HL-60/S4 (cell line): ENCODE measurements around the gene PNMA6F.
"Not testable (repeated sequence)": the region's sequence is repeated elsewhere in the genome, so short reads cannot be mapped to it uniquely, and the experiment has no call there.

ENCODE experiments used
- in situ Hi-C: fragments of 300-500 bp; cut with MboI; formaldehyde crosslinking; loops from 2 replicates; pipeline ENCODE4 v1.14.3; 2022; ENCODE audit warnings: low sequenced_read_pairs

Gene PNMA6F

DNA sequence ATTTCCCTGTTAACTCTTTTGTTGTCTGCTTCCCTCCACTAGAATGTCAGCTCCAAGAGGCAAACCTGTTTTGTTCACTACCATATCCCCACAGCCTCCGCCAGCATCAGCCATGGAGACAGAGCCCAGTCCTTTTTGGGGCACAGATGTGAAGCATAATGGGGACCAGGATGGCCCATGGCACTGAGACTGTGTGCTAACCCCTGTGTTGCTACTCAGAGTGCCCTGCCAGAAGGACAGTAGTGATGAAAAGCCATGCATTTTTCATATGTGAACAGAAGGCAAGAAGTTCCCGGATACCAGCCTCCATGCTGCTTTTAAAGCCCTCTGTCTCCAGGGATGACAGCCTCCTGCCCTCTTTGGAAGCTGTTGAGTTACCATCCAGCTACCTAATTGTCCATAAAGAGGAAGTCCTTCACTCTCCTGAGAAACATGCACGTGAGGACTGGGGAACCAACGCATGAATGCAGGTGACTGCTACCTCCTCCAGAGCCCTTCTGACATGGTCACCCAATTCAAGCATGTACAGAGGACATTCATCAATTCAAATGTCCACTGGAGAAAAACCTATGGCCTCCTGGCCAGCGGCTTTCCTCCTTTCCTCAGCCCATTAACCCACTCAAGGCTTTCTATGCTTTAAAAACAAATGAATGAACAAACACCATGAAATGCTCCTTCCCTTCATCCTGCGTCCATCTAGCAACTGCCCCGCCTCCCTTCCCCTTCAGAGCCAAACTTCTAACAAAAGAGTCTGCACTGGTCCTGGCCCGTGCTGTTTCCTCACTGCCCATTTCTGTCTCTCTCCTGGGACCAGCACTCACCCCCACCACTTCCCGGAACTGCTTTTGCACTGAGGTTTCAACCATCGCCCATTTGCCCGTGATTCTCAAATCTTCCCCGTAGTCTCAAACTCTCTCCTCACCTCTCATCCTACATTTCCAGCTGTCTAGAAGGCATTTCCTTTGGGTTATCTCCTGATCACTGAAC, 18.0 kb downstream of the PNMA6F start:
- in situ Hi-C loops: no loop called here

GRCh38 chrX:153302796-153303195, 18.8 kb downstream of the PNMA6F start:
- in situ Hi-C loops: no loop called here

DNA sequence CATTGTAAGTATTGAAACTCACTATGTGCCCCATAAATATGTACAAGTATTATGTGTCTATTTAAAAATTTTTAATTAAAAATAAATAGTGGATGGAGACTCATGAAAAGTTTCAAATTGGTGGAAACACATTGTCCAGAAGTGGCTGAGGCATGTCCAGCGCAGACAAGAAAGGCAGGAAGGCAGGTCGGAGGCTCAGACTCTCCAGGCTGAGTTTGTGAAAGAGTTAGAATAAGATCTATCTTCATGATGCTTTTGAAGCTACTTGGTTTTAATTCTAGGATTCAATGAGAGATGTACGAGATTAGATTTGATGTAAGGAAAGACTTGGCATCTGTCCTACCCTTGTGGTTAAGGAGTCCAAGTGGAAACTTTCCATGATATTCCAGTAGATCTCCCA, 19.8 kb downstream of the PNMA6F start:
- in situ Hi-C loops: no loop called here

GRCh38 chrX:153299855-153300254, 21.7 kb downstream of the PNMA6F start:
- in situ Hi-C loops: no loop called here

DNA sequence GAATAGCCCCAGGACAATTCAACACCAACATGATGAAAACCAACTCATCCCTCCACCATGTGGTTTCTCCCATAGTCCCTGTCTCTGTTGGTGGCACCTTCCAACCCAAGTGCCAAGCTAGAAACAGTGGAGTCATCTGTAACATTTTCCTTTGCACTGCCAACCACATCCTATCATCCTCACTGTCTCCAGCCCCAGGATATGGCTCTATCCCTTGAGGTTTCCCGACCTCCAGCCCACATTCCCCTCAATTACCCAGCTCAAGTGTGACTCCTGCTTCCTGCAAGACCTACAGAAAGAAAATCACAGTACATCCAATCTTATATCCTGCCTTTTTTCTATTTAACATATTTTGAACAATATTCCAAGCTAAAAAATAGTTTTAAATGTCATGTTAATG, 24.2 kb downstream of the PNMA6F start:
- in situ Hi-C loops: no loop called here

- in situ Hi-C loops: not testable (repeated sequence)
Observed at GRCh38 chrX:153293485-153294071, 28.0 kb downstream of the PNMA6F start.

- in situ Hi-C loops: not testable (repeated sequence)
Observed at GRCh38 chrX:153288807-153289206, 32.8 kb downstream of the PNMA6F start.

DNA sequence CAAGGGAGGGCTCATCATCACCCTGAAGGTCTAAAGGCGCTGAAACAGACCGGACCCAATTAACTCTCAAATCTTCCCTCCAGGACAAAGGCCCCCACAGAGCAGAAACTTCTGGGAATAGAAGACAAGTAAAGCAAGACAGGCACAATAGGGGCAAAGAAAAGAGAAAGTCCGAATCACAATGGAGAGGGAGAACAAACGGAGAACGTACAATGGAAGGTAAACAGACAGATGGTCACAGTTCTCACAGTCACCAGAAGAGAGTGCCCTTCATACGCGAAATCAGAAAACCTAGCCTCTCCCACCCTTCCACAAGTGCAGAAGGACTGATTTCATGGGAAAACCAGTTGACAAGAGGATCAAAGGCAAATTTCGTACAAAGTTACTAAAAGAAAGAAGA, 35.9 kb downstream of the PNMA6F start:
- in situ Hi-C loops: not testable (repeated sequence)

DNA sequence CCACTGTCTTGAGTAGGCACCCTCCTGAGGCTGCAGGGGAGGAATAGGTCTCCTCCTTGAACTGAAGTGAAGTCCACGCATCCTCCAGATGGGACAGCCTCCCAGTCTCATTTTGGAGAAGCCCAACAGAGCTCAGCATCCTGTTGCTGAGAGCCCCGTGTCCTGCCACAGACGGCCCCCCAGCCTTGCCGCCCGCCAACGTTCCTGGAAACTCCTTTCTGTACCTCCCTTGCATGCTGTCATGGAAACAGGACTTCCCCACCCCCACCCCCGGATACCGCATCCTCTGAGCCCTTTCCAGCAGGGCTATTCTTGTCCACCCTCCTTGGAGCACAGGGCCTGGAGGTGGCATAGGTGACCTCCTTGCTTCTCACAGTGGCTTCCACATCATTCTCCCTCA, 37.6 kb downstream of the PNMA6F start:
- in situ Hi-C loops: not testable (repeated sequence)

DNA sequence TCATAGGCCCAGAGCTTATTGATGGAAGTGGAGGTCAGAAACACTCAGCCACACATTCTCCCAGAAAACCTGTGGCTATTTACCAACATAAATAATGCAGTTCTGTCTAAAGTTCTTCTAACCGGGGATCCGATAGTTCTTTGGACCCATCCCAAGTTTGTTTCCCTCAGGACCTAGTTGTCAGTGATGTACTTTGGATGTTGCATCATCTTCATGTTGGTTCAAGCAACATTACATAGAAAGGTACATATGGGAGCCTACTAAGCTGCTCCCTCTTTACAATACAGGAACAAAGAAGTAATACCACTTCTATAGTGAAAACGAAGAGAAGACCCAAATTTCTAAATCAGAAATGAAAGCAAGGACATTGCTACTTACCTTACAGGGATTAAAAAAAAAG, 39.8 kb downstream of the PNMA6F start:
- in situ Hi-C loops: not testable (repeated sequence)

- in situ Hi-C loops: not testable (repeated sequence)
Observed at GRCh38 chrX:153279304-153279703, 42.3 kb downstream of the PNMA6F start.

- in situ Hi-C loops: not testable (repeated sequence)
Observed at GRCh38 chrX:153276049-153276448, 45.5 kb downstream of the PNMA6F start.

DNA sequence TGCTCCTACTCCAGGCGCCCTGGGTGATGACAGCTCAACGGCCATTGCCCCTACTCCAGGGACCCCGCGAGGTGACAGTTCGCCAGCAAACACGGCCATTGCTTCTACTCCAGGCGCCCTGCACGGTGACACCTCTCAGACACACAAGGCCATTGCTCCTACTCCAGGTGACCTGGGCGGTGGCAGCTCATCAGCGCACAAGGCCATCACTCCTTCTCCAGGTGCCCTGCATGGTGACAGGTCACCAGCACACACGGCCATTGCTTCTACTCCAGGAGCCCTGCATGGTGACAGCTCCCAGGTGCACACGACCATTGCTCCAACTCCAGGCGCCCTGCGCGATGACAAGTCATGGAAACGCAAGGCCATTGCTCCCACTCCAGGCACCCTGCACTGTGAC, 46.1 kb downstream of the PNMA6F start:
- in situ Hi-C loops: not testable (repeated sequence)

GRCh38 chrX:153272584-153272983, 49.0 kb downstream of the PNMA6F start:
- in situ Hi-C loops: not testable (repeated sequence)

- in situ Hi-C loops: not testable (repeated sequence)
Observed at GRCh38 chrX:153272070-153272469, 49.5 kb downstream of the PNMA6F start.
